HEK293 (cell line): ENCODE results near the gene TTC32.

ENCODE experiments used
- FEZF1 ChIP-seq: fragments of 450-650 bp; formaldehyde crosslinking; IDR thresholded peaks from 2 replicates; pipeline ENCODE4 v1.5.1; 2016; ENCODE audit warnings: missing biosample characterization, missing genetic modification characterization
- GLIS2 ChIP-seq: fragments of 450-650 bp; formaldehyde crosslinking; IDR thresholded peaks from 2 replicates; pipeline ENCODE4 v1.5.1; 2016; ENCODE audit warnings: missing biosample characterization, missing genetic modification characterization
- KLF1 ChIP-seq: fragments of 450-650 bp; formaldehyde crosslinking; IDR thresholded peaks from 2 replicates; pipeline ENCODE4 v1.5.1; 2016; ENCODE audit warnings: missing biosample characterization, missing genetic modification characterization
- KLF8 ChIP-seq: fragments of 450-650 bp; formaldehyde crosslinking; IDR thresholded peaks from 2 replicates; pipeline ENCODE4 v1.5.1; 2016; ENCODE audit warnings: missing biosample characterization, missing genetic modification characterization
- OSR2 ChIP-seq: fragments of 450-650 bp; formaldehyde crosslinking; IDR thresholded peaks from 2 replicates; pipeline ENCODE4 v1.5.1; 2016; ENCODE audit warnings: missing biosample characterization, missing genetic modification characterization
- PRDM1 ChIP-seq: fragments of 450-650 bp; formaldehyde crosslinking; IDR thresholded peaks from 2 replicates; pipeline ENCODE4; 2016; ENCODE audit warnings: missing biosample characterization, missing genetic modification characterization
- SCRT1 ChIP-seq: fragments of 450-650 bp; formaldehyde crosslinking; IDR thresholded peaks from 2 replicates; pipeline ENCODE4 v1.5.1; 2016; ENCODE audit warnings: missing biosample characterization, missing genetic modification characterization, borderline replicate concordance
- SCRT2 ChIP-seq: fragments of 450-650 bp; formaldehyde crosslinking; IDR thresholded peaks from 2 replicates; pipeline ENCODE4 v1.5.1; 2016; ENCODE audit warnings: missing biosample characterization, missing genetic modification characterization
- SP7 ChIP-seq: fragments of 450-650 bp; formaldehyde crosslinking; IDR thresholded peaks from 2 replicates; pipeline ENCODE4 v1.5.1; 2016; ENCODE audit warnings: missing biosample characterization, missing genetic modification characterization
- TRIM28 ChIP-seq: IDR thresholded peaks from 2 replicates; pipeline ENCODE4 v1.6.1; 2011; ENCODE audit warnings: low read length, control low read depth, borderline replicate concordance
- ZFP3 ChIP-seq: fragments of 450-650 bp; formaldehyde crosslinking; IDR thresholded peaks from 2 replicates; pipeline ENCODE4 v1.5.1; 2016; ENCODE audit warnings: low read depth, missing biosample characterization, missing genetic modification characterization
- ZIC2 ChIP-seq: fragments of 450-650 bp; formaldehyde crosslinking; IDR thresholded peaks from 2 replicates; pipeline ENCODE4 v1.5.1; 2016; ENCODE audit warnings: missing biosample characterization, missing genetic modification characterization
- ZNF10 ChIP-seq: fragments of 450-650 bp; formaldehyde crosslinking; IDR thresholded peaks from 2 replicates; pipeline ENCODE4 v1.5.1; 2017; ENCODE audit warnings: missing biosample characterization, missing genetic modification characterization
- ZNF157 ChIP-seq: fragments of 450-650 bp; formaldehyde crosslinking; IDR thresholded peaks from 2 replicates; pipeline ENCODE4 v1.5.1; 2016; ENCODE audit warnings: missing biosample characterization, missing genetic modification characterization
- ZNF223 ChIP-seq: fragments of 450-650 bp; formaldehyde crosslinking; IDR thresholded peaks from 2 replicates; pipeline ENCODE4 v1.5.1; 2016; ENCODE audit warnings: missing biosample characterization, missing genetic modification characterization
- ZNF280C ChIP-seq: fragments of 450-650 bp; formaldehyde crosslinking; IDR thresholded peaks from 2 replicates; pipeline ENCODE4 v1.5.1; 2016; ENCODE audit warnings: missing biosample characterization, missing genetic modification characterization
- ZNF280D ChIP-seq: fragments of 450-650 bp; formaldehyde crosslinking; IDR thresholded peaks from 2 replicates; pipeline ENCODE4 v1.5.1; 2016; ENCODE audit warnings: missing biosample characterization, missing genetic modification characterization
- ZNF394 ChIP-seq: fragments of 450-650 bp; formaldehyde crosslinking; IDR thresholded peaks from 2 replicates; pipeline ENCODE4 v1.5.1; 2016; ENCODE audit warnings: missing biosample characterization, missing genetic modification characterization, mild to moderate bottlenecking, moderate library complexity, borderline replicate concordance
- ZNF404 ChIP-seq: fragments of 450-650 bp; formaldehyde crosslinking; IDR thresholded peaks from 2 replicates; pipeline ENCODE4 v1.5.1; 2017; ENCODE audit warnings: missing biosample characterization, missing genetic modification characterization
- ZNF488 ChIP-seq: fragments of 450-650 bp; formaldehyde crosslinking; IDR thresholded peaks from 2 replicates; pipeline ENCODE4 v1.5.1; 2016; ENCODE audit warnings: missing biosample characterization, missing genetic modification characterization
- ZNF521 ChIP-seq: fragments of 450-650 bp; formaldehyde crosslinking; IDR thresholded peaks from 2 replicates; pipeline ENCODE4 v1.5.1; 2017; ENCODE audit warnings: missing biosample characterization, mild to moderate bottlenecking, missing genetic modification characterization
- ZNF530 ChIP-seq: fragments of 450-650 bp; formaldehyde crosslinking; IDR thresholded peaks from 2 replicates; pipeline ENCODE4 v1.5.1; 2016; ENCODE audit warnings: low read depth, missing biosample characterization, missing genetic modification characterization
- ZNF571 ChIP-seq: fragments of 450-650 bp; formaldehyde crosslinking; IDR thresholded peaks from 2 replicates; pipeline ENCODE4 v1.5.0; 2017; ENCODE audit warnings: missing biosample characterization, missing genetic modification characterization
- ZNF610 ChIP-seq: fragments of 450-650 bp; formaldehyde crosslinking; IDR thresholded peaks from 2 replicates; pipeline ENCODE4 v1.5.1; 2016; ENCODE audit warnings: missing biosample characterization, missing genetic modification characterization, borderline replicate concordance
- ZNF707 ChIP-seq: fragments of 450-650 bp; formaldehyde crosslinking; IDR thresholded peaks from 2 replicates; pipeline ENCODE4 v1.5.1; 2016; ENCODE audit warnings: missing biosample characterization, missing genetic modification characterization
- ZNF76 ChIP-seq: fragments of 450-650 bp; formaldehyde crosslinking; IDR thresholded peaks from 2 replicates; pipeline ENCODE4; 2016; ENCODE audit warnings: low read depth, missing biosample characterization, missing genetic modification characterization, borderline replicate concordance

TTC32 gene

GRCh38 chr2:19898592-19899329 is 3.0 kb downstream of the TTC32 start (continued):
- TF ChIP-seq ZNF280D (no peak), ZNF521 (tag by site-specific recombination) (no peak), TRIM28 (no peak), ZNF394 (tag by site-specific recombination) (no peak), ZNF707 (tag by site-specific recombination) (no peak), OSR2 (tag by site-specific recombination) (no peak), SCRT1 (peak; percentile 74), FEZF1 (no peak), ZNF571 (tag by site-specific recombination) (no peak), PRDM1 (no peak), ZIC2 (tag by site-specific recombination) (0 out of 2 replicates have a peak, but pooled peaks have one; percentile 15), ZNF610 (tag by site-specific recombination) (no peak), ZNF488 (tag by site-specific recombination) (no peak), ZNF280C (tag by site-specific recombination) (no peak), ZNF157 (tag by site-specific recombination) (no peak), ZNF76 (tag by site-specific recombination) (no peak), KLF8 (no peak), ZNF10 (tag by site-specific recombination) (no peak), SP7 (tag by site-specific recombination) (no peak), KLF1 (tag by site-specific recombination) (no peak), ZFP3 (no peak), ZNF223 (tag by site-specific recombination) (no peak), GLIS2 (tag by site-specific recombination) (no peak), ZNF530 (no peak), ZNF404 (tag by site-specific recombination) (no peak), SCRT2 (tag by site-specific recombination) (peak; percentile 95)
